HAP-1 (cell line): ENCODE results near the gene AFDN.

Source experiments
- DNase-seq, 2 experiments: peaks; one replicate each; pipeline ENCODE4 v3.0.0-alpha.2; 2016 to 2020; ENCODE audit warnings: low spot score in 2 of 2
- H3K27me3 ChIP-seq: fragments of 250-450 bp; sonication (Bioruptor Pico); 2 replicates; pipeline ENCODE4 v1.5.1; 2020; ENCODE audit warnings: low read depth, mild to moderate bottlenecking, moderate library complexity
- H3K36me3 ChIP-seq: fragments of 250-450 bp; sonication (Bioruptor Pico); replicated peaks from 2 replicates; pipeline ENCODE4 v1.5.1; 2020; ENCODE audit warnings: mild to moderate bottlenecking
- H3K4me1 ChIP-seq: fragments of 250-450 bp; sonication (Bioruptor Pico); 2 replicates; pipeline ENCODE4 v1.5.1; 2020; ENCODE audit warnings: mild to moderate bottlenecking
- H3K4me3 ChIP-seq: fragments of 250-450 bp; sonication (Bioruptor Pico); 2 replicates; pipeline ENCODE4 v1.5.1; 2020; ENCODE audit warnings: mild to moderate bottlenecking, moderate library complexity
- H3K9me3 ChIP-seq: fragments of 250-450 bp; sonication (Bioruptor Pico); 2 replicates; pipeline ENCODE4 v1.5.1; 2020; ENCODE audit warnings: mild to moderate bottlenecking, moderate library complexity
- in situ Hi-C: fragments of 300-500 bp; cut with MboI; formaldehyde crosslinking; loops from 3 replicates; pipeline ENCODE4 v1.14.3; 2020; ENCODE audit warnings: low sequenced_read_pairs, inconsistent platforms, mixed read lengths

AFDN gene

GRCh38 chr6:167835260-167835659 lies 8.5 kb downstream of the AFDN start:
- in situ Hi-C loops: no loop called here
- H3K36me3 ChIP-seq: peaks cover 3% of the 10 kb centered on the region; the same call in 1 of the 2 replicates
- no peak overlapping the region for H3K4me3 ChIP-seq
- no peaks in the 10 kb centered on the region for H3K9me3 ChIP-seq
- no peaks in the 10 kb centered on the region for H3K27me3 ChIP-seq
- peak in 1 of 2 experiments; percentile 37 for DNase-seq
- H3K4me1 ChIP-seq: peaks cover 21% of the 10 kb centered on the region

GRCh38 chr6:167836721-167837120 lies 10.0 kb downstream of the AFDN start:
- Histone ChIP-seq H3K9me3 (no peaks in the 10 kb centered on the region), H3K4me3 (no peak overlapping the region), H3K4me1 (peaks cover 21% of the 10 kb centered on the region), H3K36me3 (no peaks in the 10 kb centered on the region), H3K27me3 (no peaks in the 10 kb centered on the region)
- no peak for DNase-seq
- in situ Hi-C loops: no loop called here

- Histone ChIP-seq H3K4me1 (peaks cover 19% of the 10 kb centered on the region), H3K36me3 (no peaks in the 10 kb centered on the region), H3K9me3 (no peaks in the 10 kb centered on the region), H3K27me3 (no peaks in the 10 kb centered on the region), H3K4me3 (no peak overlapping the region)
- DNase-seq: no peak
- in situ Hi-C loops: no loop called here
Observed at GRCh38 chr6:167838207-167838748, 11.6 kb downstream of the AFDN start.

DNA sequence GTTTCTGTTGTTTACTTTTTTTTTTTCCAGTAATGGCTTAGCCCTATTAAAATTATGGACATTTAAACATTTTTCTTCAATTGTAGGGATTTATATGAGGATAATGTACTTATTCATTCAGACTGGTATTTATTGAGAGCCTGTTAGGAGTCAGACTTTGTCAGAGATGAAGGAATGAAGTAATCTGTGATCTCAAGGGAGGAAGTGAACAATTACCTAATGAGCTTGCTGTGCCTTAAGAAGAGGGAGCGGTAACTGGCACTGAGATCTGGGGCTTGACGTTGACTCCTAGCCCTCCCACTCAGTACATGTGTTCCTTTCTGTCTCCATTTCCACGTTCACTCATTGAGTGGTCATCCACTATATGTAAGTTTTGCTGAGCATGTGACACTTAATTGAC lies 12.6 kb downstream of the AFDN start:
- in situ Hi-C loops: no loop called here
- DNase-seq: no peak

GRCh38 chr6:167839755-167840154 lies 13.0 kb downstream of the AFDN start:
- Histone ChIP-seq H3K4me3 (no peak overlapping the region), H3K4me1 (peaks cover 18% of the 10 kb centered on the region), H3K27me3 (no peaks in the 10 kb centered on the region), H3K36me3 (no peaks in the 10 kb centered on the region), H3K9me3 (no peaks in the 10 kb centered on the region)
- in situ Hi-C loops: no loop called here
- DNase-seq: no peak

More for the DNA sequence above, 12.6 kb downstream of the AFDN start:
- Histone ChIP-seq H3K9me3 (no peaks in the 10 kb centered on the region), H3K4me3 (no peak overlapping the region), H3K36me3 (no peaks in the 10 kb centered on the region), H3K27me3 (no peaks in the 10 kb centered on the region), H3K4me1 (peaks cover 18% of the 10 kb centered on the region)

- Histone ChIP-seq H3K4me1 (peaks cover 14% of the 10 kb centered on the region), H3K4me3 (no peak overlapping the region), H3K27me3 (no peaks in the 10 kb centered on the region), H3K36me3 (no peaks in the 10 kb centered on the region), H3K9me3 (no peaks in the 10 kb centered on the region)
- DNase-seq: no peak
- in situ Hi-C loops: no loop called here
Observed at GRCh38 chr6:167840160-167840525, 13.4 kb downstream of the AFDN start.

DNA sequence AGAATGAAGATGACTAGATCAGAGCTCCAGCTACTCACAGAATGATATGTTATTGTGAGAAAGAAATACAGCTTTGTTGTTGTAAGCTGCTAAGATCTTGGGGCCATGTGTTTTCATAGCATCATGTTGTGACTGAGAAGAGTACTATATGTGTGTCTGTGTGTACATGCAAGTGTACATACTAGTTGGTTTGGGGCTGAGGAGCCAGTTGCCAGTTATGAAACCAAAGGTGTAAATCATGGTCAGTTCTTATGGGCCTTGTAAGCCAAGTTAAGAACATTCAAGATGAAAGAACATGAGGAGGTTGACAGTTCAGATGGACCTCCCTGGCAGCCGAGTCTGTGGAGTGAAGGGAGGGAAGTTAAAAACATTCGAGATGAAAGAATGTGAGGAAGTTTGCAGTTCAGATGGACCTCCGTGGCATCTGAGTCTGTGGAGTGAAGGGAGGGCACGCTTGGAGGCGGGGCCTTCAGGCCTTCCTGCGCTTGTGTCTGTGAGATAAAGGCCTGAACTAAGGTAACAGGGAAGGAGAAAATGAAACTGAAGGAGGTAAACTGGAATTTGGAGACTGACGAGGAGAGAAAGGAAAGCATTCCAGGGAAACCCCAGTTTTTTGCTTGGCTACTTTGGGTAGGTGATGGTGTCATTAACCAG lies 13.9 kb downstream of the AFDN start:
- peaks cover 9% of the 10 kb centered on the region for H3K4me1 ChIP-seq
- in situ Hi-C loops: no loop called here
- H3K36me3 ChIP-seq: no peaks in the 10 kb centered on the region
- no peaks in the 10 kb centered on the region for H3K27me3 ChIP-seq
- no peak overlapping the region for H3K4me3 ChIP-seq
- no peak for DNase-seq
- H3K9me3 ChIP-seq: no peaks in the 10 kb centered on the region

- H3K9me3 ChIP-seq: no peaks in the 10 kb centered on the region
- no peak overlapping the region for H3K4me3 ChIP-seq
- H3K4me1 ChIP-seq: no peaks in the 10 kb centered on the region; the same call in 1 of the 2 replicates
- no peak for DNase-seq
- H3K36me3 ChIP-seq: no peaks in the 10 kb centered on the region
- in situ Hi-C loops: no loop called here
- no peaks in the 10 kb centered on the region for H3K27me3 ChIP-seq
Observed at GRCh38 chr6:167841981-167842380, 15.3 kb downstream of the AFDN start.

DNA sequence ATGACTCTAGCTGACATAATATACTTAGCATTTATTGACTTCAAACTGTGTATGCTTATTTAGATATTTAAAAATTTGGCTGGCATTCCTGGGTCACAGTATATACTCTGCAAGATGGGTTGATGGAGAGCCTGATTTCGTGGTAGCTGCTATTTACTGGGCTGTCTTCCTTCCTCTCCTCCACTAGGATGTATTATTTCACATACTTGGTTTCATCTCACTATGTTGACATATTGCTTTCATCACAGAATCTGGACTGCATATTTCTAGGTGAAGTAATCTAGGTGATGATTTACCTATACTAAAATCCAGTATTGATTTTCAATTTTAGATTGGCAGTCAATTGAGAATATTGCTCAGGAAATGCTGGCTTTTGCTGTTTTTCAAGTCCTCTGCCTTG lies 15.7 kb downstream of the AFDN start:
- no peak for DNase-seq
- in situ Hi-C loops: no loop called here

DNA sequence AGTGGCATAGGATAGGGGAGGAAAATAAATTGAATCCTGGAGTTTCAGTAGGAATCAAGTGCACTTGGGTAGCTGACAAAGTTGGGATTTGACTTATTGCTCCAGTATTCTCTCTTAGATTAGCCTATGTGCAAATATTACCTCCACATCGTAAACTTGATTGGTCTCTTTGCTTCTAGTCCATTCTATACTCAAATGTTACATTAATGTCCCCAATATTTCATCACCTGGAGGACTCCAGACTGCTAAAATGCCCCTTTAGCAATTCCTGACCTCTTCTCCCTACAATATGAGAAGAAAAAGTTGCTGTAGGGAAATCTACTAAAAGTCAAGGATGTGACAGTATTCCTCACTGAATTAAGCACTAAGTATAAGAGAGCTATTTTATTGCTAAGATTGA lies 16.3 kb downstream of the AFDN start:
- H3K4me1 ChIP-seq: no peaks in the 10 kb centered on the region; the same call in 1 of the 2 replicates
- H3K4me3 ChIP-seq: no peak overlapping the region
- no peaks in the 10 kb centered on the region for H3K9me3 ChIP-seq
- H3K36me3 ChIP-seq: no peaks in the 10 kb centered on the region
- DNase-seq: no peak
- in situ Hi-C loops: no loop called here
- no peaks in the 10 kb centered on the region for H3K27me3 ChIP-seq

More for the DNA sequence above, 15.7 kb downstream of the AFDN start:
- Histone ChIP-seq H3K27me3 (no peaks in the 10 kb centered on the region), H3K9me3 (no peaks in the 10 kb centered on the region), H3K4me3 (no peak overlapping the region), H3K4me1 (no peaks in the 10 kb centered on the region; the same call in 1 of the 2 replicates), H3K36me3 (no peaks in the 10 kb centered on the region)

DNA sequence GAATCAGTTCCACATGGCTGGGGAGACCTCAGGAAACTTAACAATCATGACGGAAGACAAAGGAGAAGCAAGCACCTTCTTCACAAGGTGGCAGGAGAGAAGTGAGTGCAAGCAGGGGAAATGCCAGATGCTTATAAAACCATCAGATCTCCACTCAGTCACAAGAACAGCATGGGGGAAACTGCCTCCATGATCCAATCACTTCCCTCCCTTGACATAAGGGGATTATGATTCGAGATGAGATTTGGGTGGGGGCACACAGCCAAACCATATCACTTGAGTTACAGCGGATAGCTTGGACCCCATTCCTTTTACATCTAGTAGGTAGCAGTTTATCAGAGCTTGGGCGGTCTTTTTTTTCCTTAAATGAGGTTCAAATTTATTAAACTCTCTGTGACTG lies 19.1 kb downstream of the AFDN start:
- H3K36me3 ChIP-seq: no peaks in the 10 kb centered on the region
- no peaks in the 10 kb centered on the region for H3K27me3 ChIP-seq
- in situ Hi-C loops: no loop called here
- no peaks in the 10 kb centered on the region for H3K9me3 ChIP-seq
- H3K4me3 ChIP-seq: no peak overlapping the region
- peaks cover 8% of the 10 kb centered on the region; the same call in 1 of the 2 replicates for H3K4me1 ChIP-seq
- DNase-seq: no peak

DNA sequence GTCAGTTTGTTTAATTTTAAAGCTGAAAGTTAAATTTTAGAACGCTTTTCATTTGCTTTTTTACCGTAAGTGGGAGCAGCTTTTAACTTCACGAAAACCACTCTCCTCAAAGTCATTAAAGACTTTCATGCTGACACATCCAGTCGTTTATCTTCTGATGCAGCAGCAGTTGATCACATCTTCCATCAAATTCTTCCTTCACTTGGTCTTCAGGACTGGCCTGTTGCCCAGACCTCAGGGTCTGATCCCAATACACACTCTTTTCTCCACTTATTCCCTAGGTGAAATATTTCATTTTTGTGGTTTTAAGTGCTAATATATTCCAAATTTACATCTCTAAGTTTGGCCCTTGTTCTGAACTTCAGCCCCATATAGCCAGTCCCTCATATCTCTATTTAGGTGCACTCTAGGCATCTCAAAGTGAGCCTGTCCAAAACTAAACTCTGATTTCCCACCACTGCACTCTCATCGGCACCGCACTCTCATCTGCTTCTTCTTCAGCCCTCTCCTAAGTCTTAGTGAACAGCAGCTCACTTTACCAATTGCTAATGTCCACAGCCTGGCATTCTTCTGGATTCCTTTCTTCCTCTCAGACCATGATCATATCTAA lies 20.4 kb downstream of the AFDN start:
- no peak for DNase-seq
- H3K4me1 ChIP-seq: peaks cover 8% of the 10 kb centered on the region; the same call in 1 of the 2 replicates
- in situ Hi-C loops: no loop called here

GRCh38 chr6:167847936-167848335 lies 21.2 kb downstream of the AFDN start:
- Histone ChIP-seq H3K9me3 (no peaks in the 10 kb centered on the region), H3K27me3 (no peaks in the 10 kb centered on the region), H3K4me3 (no peak overlapping the region), H3K4me1 (peaks cover 8% of the 10 kb centered on the region; the same call in 1 of the 2 replicates), H3K36me3 (no peaks in the 10 kb centered on the region)
- no peak for DNase-seq
- in situ Hi-C loops: no loop called here

More for the DNA sequence above, 20.4 kb downstream of the AFDN start:
- no peaks in the 10 kb centered on the region for H3K9me3 ChIP-seq
- H3K4me3 ChIP-seq: no peak overlapping the region
- no peaks in the 10 kb centered on the region for H3K36me3 ChIP-seq
- H3K27me3 ChIP-seq: no peaks in the 10 kb centered on the region

DNA sequence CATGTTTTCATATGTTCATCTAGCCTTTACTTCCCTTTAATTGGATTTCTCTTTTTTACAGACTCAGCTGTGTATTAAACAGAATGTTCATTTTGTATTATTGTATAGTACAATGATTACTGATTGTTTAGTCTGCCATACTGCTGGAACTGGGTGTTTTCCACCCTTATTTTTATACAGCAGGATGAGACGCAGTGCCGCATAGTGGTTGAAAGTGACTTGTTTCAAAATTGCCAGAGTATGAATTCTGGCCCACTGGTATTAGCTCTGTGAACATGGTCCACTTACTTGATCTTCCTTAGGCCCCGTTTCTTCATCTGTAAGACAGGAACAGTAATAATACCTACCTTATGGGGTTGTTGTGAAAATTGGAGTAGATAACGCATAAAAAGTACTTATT lies 22.1 kb downstream of the AFDN start:
- Histone ChIP-seq H3K4me1 (peaks cover 8% of the 10 kb centered on the region; the same call in 1 of the 2 replicates), H3K27me3 (no peaks in the 10 kb centered on the region), H3K4me3 (no peak overlapping the region), H3K36me3 (no peaks in the 10 kb centered on the region), H3K9me3 (no peaks in the 10 kb centered on the region)
- DNase-seq: no peak
- in situ Hi-C loops: no loop called here
